GM12874 (cell line): ENCODE results near the gene KIAA0513.

Source experiments
- TF ChIP-seq, protein P1 (sequence below): IDR thresholded peaks from 2 replicates; pipeline ENCODE4 v1.5.1; 2011; ENCODE audit warnings: low read depth, mild to moderate bottlenecking, control low read depth, low read length, moderate library complexity; ENCODE audit not compliant: insufficient read depth

Gene KIAA0513

DNA sequence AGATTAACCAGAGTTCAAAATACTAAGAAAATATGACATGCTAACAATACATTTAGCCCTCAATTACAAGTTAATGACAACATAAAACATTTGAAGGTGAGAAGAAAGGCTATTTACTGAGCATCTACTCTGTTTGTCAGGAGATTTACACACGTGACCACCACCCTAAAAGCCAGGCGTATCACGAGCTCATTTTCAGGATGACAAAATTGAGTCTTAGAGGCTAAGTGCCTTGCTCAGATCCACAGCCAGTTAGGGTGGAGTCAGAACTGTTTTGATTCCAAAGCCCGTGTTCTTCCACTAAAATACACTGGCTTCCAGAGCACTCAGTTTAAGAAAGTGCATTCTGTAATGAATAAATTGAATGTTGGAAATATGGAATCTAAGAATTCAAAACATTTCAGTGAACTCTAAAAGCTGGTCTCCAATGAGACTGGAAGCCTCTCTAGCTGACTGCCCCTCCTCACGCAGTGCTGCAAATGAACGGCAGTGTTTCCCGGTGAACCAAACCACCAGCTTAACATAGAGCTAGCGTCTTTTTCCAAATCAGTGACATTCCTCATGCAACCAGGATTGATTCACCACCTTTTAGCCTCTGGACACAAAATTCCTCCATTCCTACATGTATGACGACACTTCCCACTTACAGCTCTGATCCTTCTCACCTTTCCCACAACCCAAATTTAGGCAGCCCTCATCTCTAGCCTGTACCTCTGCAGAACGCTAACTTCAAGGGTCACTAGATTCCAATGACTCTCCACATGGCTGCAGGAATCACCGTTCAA, 22.1 kb upstream of the KIAA0513 start:
- TF ChIP-seq, protein P1, sequence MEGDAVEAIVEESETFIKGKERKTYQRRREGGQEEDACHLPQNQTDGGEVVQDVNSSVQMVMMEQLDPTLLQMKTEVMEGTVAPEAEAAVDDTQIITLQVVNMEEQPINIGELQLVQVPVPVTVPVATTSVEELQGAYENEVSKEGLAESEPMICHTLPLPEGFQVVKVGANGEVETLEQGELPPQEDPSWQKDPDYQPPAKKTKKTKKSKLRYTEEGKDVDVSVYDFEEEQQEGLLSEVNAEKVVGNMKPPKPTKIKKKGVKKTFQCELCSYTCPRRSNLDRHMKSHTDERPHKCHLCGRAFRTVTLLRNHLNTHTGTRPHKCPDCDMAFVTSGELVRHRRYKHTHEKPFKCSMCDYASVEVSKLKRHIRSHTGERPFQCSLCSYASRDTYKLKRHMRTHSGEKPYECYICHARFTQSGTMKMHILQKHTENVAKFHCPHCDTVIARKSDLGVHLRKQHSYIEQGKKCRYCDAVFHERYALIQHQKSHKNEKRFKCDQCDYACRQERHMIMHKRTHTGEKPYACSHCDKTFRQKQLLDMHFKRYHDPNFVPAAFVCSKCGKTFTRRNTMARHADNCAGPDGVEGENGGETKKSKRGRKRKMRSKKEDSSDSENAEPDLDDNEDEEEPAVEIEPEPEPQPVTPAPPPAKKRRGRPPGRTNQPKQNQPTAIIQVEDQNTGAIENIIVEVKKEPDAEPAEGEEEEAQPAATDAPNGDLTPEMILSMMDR: no peak

DNA sequence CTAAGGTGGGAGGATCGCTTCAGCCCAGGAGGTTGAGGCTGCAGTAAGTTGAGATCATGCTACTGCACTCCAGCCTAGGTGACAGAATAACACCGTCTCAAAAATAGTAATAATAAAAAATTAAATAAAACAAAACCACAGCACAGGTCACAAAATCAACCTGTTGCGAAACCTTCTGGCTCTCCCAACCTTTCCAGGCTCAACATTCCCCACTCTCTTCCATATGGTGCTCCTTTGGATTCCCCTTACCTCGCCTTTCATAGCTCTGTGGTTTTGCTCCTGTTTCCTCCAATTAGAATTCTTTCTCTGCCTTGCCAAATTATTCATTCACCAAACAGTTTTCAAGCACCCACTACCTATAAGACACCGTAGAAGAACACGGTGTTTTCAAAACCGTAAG, 21.0 kb upstream of the KIAA0513 start:
- TF ChIP-seq, protein P1: no peak

DNA sequence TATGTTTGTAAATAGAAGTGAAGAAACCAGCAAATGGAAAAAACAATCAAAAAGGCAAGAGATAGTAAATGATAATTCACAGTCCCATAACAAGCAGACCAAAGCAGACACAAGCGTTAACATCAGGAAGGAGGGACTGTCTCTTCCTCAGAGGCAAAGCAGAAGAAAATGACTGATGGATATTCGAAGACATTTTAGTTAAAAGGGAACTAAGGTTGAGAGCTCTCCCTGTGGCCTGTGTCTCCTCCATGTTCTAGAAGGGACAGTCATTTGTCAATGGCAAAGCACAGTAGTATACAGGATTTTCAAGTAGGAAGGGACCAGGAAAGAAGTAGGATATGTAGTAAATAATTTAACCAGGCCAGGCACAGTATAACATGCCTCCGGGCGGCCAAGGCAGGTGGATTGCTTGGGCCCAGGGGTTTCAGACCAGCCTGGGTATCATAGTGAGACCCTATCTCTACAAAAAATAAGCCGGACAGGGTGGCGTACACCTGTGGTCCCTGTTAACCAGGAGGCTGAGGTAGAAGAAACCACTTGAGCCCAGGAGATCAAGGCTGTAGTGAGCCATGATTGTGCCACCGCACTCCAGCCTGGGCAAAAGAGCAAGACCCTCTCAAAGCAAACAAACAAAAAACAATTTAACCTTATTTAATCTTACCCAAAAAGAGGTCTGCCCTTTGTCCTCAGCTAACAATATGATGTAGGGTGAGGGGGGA, 19.9 kb upstream of the KIAA0513 start:
- TF ChIP-seq, protein P1: no peak

DNA sequence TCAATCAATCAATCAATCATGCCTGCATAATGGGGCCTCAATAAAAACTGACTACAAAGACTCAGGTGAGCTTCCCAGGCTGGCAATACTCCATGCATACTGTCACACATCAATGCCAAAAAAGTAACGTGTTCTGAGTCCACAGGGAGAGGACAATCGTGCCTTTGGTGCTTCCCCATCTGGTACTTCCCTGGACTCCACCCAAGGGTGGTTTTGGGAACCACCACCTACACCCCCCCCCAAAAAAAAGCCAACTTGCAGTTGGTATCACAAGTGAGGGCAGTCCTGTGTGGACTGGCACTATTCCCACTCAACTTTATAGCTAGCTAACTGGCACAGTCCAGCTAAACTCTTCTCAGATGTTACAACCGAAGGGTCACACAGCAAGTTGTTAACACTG, 19.3 kb upstream of the KIAA0513 start:
- TF ChIP-seq, protein P1: no peak

DNA sequence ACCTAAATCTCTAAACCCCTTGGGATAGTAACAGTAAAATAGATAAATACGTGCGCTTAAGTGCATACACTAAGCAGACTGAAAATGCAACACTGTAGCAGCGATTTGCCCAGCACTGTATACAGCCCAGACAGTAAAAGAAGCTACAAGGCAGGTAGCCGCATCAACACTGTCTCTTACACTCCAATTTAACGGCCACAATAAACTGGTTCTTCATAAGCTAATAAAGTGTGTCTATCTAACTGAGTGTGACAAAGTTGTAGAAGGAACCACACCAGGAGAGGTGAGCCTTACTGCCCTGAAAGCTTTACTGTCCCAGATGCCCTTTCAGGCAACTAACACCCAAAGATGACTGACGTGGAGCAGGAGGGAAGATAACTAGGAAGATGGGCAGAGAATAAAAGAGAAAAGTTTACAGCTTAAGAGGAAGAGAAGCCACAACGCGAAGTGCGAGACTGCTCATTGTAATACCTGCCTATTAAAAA, 17.1 kb upstream of the KIAA0513 start:
- TF ChIP-seq, protein P1: no peak

DNA sequence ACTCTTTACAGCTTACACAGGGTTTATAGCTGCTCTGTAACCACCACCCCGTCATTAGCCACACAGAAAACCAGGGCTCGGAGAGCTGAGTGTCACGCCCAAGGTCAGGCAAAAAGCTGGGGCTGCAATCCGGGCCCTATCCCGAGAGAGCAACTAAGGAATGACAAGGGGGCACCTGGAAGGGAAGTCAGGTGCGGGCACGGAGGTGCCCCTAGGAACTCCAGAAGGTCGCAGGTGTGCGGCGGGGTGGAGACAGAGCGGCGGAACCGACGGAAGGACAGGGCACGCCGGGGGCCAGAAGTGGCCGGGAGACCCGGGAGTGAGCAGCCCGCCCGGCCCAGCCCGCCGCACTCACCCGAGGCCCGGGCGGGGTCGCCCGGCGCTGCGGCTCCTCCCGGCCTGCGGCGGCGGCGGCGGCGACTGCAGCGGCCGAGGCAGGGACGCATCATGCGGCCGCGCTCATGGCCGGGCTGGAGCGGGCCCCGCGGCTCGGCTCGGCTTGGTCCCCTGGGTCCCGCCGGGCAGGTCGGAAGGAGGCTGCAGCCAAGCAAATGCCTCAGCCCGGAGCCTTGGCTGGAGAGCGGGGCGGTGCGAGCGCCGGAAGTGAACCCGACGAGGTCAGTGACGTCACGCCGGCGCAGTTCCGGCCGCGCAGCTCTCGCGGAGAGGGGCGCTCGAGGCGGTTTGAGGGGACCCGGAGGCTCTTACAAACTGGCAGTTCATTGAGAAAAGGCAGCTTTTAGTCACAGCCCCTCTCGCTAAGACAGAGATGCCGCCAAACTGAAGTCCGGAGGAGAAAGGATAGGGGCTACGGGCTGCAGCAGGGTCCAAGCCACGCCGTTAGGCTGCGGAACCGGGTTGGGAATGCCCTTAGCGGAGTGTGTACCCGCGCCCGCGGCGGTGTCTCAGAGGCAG, 16.4 kb upstream of the KIAA0513 start, which contains the start of gene ZDHHC7:
Gene ZDHHC7 (minus strand): TSS at position 605 of the 915 bp plus-strand sequence. CDS start 20,917 bp downstream, outside the sequence.
- TF ChIP-seq, protein P1: no peak; the same call in 1 of the 2 replicates

DNA sequence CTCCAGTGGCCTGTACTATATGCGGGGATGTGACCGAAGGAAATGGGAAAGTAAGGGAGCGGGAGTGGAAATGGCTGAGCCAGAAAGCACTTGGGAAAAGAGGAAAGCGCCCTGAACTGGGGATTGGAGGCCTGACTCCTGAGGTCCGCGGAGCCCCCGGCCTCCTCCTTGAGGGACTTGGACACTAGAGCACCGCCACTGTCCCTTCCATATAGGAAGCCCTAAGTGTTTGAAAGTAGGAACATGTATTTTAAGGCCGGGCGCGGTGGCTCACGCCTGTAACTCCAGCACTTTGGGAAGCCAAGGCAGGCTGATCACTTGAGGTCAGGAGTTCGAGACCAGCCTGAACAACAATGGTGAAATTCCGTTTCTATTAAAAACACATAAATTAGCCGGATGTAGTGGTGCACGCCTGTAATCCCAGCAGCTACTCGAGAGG, 15.7 kb upstream of the KIAA0513 start:
- TF ChIP-seq, protein P1: no peak
